Cardiac muscle cell (in vitro differentiated cells and primary cell): ENCODE data around the gene PCDHA13. TPM values are rescaled to one million over a fixed set of nuclear protein-coding genes. Genes with fewer than 3 reads are reported as not detected.
"Not testable (repeated sequence)": the region's sequence is repeated elsewhere in the genome, so short reads cannot be mapped to it uniquely, and the experiment has no call there.

Experiments used
- DNase-seq, 2 donors: peaks; one replicate each; pipeline versions ENCODE4 v3.0.0 to v3.0.0-alpha.2; 2010 to 2017; ENCODE audit warnings: low read depth in 1 of 2, low spot score in 1 of 2
- H3K27ac ChIP-seq: fragments of 200-600 bp; sonication (generic); 2 replicates; pipeline ENCODE4 v1.5.1; 2016
- H3K27me3 ChIP-seq: fragments of 200-600 bp; sonication (generic); 2 replicates; pipeline ENCODE4 v1.6.0; 2016; ENCODE audit warnings: control low read depth
- H3K36me3 ChIP-seq: fragments of 200-600 bp; sonication (generic); 2 replicates; pipeline ENCODE4 v1.5.1; 2016; ENCODE audit warnings: control low read depth
- H3K4me1 ChIP-seq: fragments of 200-600 bp; sonication (generic); 2 replicates; pipeline ENCODE4 v1.8.1; 2017; ENCODE audit warnings: low read depth, mild to moderate bottlenecking, mixed run types
- H3K4me3 ChIP-seq: fragments of 200-600 bp; sonication (generic); 2 replicates; pipeline ENCODE4 v1.5.1; 2016; ENCODE audit warnings: mild to moderate bottlenecking
- H3K9me3 ChIP-seq: fragments of 200-600 bp; sonication (generic); 2 replicates; pipeline ENCODE4 v1.5.1; 2017; ENCODE audit warnings: low read depth, mild to moderate bottlenecking, control low read depth
- polyA plus RNA-seq: library from polyadenylated mRNA; unstranded; fragments of >200 nt; fragmentation: Nextera tagmentation; extraction: Ambion mirVana; gene quantifications from 2 replicates; pipeline ENCODE4 v1.2.1, GENCODE V29; 2016
- total RNA-seq: library from RNA; depleted of rRNA; stranded (reverse); fragments of >200 nt; gene quantifications from 2 replicates; pipeline ENCODE4 v1.2.3, GENCODE V29; 2016
- TF ChIP-seq, protein P1 (sequence below): IDR thresholded peaks from 2 replicates; pipeline ENCODE4 v1.5.1; 2012; ENCODE audit warnings: low read depth, mild to moderate bottlenecking, low read length

The PCDHA13 gene, protein sequence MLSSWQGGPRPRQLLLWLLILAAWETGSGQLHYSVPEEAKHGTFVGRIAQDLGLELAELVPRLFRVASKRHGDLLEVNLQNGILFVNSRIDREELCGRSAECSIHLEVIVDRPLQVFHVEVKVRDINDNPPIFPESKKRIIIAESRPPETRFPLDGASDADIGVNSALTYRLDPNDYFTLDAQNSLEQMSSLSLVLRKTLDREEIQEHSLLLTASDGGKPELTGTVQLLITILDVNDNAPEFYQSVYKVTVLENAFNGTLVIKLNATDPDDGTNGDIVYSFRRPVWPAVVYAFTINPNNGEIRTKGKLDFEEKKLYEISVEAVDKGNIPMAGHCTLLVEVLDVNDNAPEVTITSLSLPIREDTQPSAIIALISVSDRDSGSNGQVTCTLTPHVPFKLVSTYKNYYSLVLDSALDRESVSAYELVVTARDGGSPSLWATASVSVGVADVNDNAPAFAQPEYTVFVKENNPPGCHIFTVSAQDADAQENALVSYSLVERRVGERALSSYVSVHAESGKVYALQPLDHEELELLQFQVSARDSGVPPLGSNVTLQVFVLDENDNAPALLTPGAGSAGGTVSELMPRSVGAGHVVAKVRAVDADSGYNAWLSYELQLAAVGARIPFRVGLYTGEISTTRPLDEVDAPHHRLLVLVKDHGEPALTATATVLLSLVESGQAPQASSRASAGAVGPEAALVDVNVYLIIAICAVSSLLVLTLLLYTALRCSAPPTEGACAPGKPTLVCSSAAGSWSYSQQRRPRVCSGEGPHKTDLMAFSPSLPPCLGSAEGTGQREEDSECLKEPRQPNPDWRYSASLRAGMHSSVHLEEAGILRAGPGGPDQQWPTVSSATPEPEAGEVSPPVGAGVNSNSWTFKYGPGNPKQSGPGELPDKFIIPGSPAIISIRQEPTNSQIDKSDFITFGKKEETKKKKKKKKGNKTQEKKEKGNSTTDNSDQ
- 2.1 and 2.3 TPM in 2 replicates for total RNA-seq
- polyA plus RNA-seq, result 0.27 and 0.34 TPM in 2 replicates

- H3K4me3 ChIP-seq, result no peak within 1 kb of the TSS
- H3K4me1 ChIP-seq, result no peaks in the 10 kb centered on the region
- DNase-seq, result peak in 1 of 2 donors; percentile 5
- H3K9me3 ChIP-seq, result no peaks in the 10 kb centered on the region
- H3K27me3 ChIP-seq, result no peaks in the 10 kb centered on the region
- H3K36me3 ChIP-seq, result no peaks in the 10 kb centered on the region
- TF ChIP-seq, protein P1, sequence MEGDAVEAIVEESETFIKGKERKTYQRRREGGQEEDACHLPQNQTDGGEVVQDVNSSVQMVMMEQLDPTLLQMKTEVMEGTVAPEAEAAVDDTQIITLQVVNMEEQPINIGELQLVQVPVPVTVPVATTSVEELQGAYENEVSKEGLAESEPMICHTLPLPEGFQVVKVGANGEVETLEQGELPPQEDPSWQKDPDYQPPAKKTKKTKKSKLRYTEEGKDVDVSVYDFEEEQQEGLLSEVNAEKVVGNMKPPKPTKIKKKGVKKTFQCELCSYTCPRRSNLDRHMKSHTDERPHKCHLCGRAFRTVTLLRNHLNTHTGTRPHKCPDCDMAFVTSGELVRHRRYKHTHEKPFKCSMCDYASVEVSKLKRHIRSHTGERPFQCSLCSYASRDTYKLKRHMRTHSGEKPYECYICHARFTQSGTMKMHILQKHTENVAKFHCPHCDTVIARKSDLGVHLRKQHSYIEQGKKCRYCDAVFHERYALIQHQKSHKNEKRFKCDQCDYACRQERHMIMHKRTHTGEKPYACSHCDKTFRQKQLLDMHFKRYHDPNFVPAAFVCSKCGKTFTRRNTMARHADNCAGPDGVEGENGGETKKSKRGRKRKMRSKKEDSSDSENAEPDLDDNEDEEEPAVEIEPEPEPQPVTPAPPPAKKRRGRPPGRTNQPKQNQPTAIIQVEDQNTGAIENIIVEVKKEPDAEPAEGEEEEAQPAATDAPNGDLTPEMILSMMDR, result no peak
- no peak within 1 kb of the TSS for H3K27ac ChIP-seq
These were observed at the start of gene PCDHA13 for GRCh38 chr5:140881889-140882590. Gene PCDHA13 (plus strand): TSS chr5:140882124. CDS start chr5:140882269, 145 bp downstream.

DNA sequence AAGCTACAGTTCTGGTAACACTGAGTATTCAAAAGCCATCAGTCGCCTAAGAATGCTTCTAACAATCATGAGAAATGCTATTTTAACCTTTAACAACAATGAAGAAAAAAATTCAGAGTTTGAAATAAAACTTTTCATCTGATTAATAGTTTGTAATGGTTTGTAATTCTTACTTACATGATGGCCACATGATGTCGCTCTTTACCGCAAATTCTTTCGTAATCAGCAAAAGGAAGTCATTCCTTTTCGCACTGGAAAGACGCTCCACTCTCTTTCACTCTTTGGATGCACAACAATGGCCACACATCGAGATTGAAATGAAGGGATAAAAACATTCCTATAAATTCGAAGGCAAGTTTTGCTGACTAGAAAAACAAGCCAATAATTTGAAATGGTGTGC, 47.9 kb upstream of the PCDHA13 start, which contains the start of gene PCDHA7:
PCDHA7 (plus strand) TSS at position 277 of the 400 bp plus-strand sequence; CDS start at position 392, 115 bp downstream.
- TF ChIP-seq, protein P1, result no peak
- Histone ChIP-seq H3K27ac (no peak within 1 kb of the TSS), H3K36me3 (no peaks in the 10 kb centered on the region), H3K27me3 (no peaks in the 10 kb centered on the region), H3K4me1 (no peaks in the 10 kb centered on the region), H3K9me3 (no peaks in the 10 kb centered on the region), H3K4me3 (no peak within 1 kb of the TSS)
- peak in 1 of 2 donors; percentile 34 for DNase-seq

GRCh38 chr5:140834439-140835008, 47.4 kb upstream of the PCDHA13 start:
- not testable (repeated sequence) for H3K4me3 ChIP-seq, H3K9me3 ChIP-seq, H3K27ac ChIP-seq, H3K4me1 ChIP-seq, H3K36me3 ChIP-seq, DNase-seq, H3K27me3 ChIP-seq

DNA sequence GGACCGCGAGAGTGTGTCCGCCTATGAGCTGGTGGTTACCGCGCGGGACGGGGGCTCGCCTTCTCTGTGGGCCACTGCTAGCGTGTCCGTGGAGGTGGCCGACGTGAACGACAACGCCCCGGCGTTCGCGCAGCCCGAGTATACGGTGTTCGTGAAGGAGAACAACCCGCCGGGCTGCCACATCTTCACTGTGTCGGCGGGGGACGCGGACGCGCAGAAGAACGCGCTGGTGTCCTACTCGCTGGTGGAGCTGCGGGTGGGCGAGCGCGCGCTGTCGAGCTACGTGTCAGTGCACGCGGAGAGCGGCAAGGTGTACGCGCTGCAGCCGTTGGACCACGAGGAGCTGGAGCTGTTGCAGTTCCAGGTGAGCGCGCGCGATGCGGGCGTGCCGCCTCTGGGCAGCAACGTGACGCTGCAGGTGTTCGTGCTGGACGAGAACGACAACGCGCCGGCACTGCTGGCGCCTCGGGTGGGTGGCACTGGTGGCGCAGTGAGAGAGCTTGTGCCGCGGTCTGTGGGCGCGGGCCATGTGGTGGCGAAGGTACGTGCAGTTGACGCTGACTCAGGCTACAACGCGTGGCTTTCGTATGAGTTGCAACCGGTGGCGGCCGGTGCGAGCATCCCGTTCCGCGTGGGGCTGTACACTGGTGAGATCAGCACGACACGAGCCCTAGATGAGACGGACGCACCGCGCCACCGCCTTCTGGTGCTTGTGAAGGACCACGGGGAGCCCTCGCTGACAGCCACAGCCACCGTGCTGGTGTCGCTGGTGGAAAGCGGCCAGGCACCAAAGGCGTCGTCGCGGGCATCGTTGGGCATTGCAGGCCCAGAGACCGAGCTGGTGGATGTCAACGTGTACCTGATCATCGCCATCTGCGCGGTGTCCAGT, 46.1 kb upstream of the PCDHA13 start:
- H3K27ac ChIP-seq, result no peak overlapping the region
- DNase-seq, result no peak
- H3K36me3 ChIP-seq, result no peaks in the 10 kb centered on the region
- no peak overlapping the region for H3K4me3 ChIP-seq
- H3K27me3 ChIP-seq, result no peaks in the 10 kb centered on the region
- TF ChIP-seq, protein P1, result no peak
- H3K9me3 ChIP-seq, result no peaks in the 10 kb centered on the region
- no peaks in the 10 kb centered on the region for H3K4me1 ChIP-seq
